Measurements from ENCODE around the gene CCDC71L.

CCDC71L gene

GRCh38 chr7:106658316-106659165 lies 2.4 kb downstream of the CCDC71L start:
- DNase-seq = no peak

- DNase-seq = no peak
Measured at GRCh38 chr7:106657085-106657991, 3.6 kb downstream of the CCDC71L start.

DNA sequence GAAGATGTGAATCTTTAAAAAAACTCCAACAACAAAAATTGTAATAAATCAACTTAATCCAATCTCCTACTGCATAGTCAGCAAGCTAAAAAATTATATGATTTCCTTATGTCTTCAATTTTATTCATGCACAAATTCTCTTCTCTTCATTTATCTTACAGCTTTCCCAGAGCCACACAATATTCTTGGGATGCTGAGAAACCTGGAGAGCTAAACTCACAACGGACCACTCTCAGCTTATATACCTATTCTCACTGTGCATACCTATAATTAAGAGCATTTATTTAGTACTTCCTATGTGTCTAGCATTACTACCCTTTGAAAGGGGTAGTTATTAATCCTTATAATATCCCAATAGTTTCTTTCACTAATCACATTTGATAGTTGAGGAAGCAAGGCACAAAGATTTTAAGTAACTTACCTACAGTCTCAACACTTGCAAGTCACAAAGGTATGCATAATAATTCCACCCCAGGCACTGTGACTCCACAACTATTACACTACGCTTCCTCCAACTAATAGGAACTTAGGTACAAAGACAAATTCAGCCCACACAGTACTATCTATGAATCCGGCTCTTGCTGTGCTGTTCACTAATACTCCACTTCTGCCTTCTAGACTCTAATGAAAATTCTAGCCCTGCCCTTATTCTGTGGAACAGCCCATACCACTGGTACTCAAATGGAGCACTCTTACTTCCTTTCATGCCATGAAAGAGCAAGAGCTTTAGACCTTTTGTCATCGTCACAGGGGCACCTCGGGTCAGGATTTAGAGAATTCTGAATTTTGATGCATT lies 5.1 kb downstream of the CCDC71L start:
- DNase-seq = no peak

- no peak for DNase-seq
Measured at GRCh38 chr7:106653488-106653887, 7.5 kb downstream of the CCDC71L start.

DNA sequence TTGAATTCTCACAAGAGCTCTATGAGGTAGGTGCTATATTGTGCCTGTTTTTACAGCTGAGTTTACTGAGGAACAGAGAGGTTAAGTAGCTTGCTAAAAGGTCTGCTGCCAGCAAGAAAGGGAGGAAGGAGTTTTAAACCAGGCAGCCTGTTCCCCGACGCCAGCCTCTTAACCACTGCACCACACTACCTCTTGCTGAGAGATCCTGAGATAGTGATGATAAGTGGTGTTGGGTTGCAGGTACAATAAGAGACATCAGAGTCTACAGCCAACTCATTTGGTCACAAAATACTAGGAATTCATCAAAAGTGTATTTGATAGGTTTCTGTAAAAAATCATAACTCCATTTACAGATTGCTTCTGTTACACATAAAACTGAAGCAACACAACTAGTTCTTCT lies 8.0 kb downstream of the CCDC71L start:
- DNase-seq = no peak

- no peak for DNase-seq
Measured at GRCh38 chr7:106652092-106652491, 8.9 kb downstream of the CCDC71L start.

GRCh38 chr7:106646256-106646655 lies 14.7 kb downstream of the CCDC71L start:
- DNase-seq = no peak

GRCh38 chr7:106644999-106645398 lies 16.0 kb downstream of the CCDC71L start:
- DNase-seq = no peak

DNA sequence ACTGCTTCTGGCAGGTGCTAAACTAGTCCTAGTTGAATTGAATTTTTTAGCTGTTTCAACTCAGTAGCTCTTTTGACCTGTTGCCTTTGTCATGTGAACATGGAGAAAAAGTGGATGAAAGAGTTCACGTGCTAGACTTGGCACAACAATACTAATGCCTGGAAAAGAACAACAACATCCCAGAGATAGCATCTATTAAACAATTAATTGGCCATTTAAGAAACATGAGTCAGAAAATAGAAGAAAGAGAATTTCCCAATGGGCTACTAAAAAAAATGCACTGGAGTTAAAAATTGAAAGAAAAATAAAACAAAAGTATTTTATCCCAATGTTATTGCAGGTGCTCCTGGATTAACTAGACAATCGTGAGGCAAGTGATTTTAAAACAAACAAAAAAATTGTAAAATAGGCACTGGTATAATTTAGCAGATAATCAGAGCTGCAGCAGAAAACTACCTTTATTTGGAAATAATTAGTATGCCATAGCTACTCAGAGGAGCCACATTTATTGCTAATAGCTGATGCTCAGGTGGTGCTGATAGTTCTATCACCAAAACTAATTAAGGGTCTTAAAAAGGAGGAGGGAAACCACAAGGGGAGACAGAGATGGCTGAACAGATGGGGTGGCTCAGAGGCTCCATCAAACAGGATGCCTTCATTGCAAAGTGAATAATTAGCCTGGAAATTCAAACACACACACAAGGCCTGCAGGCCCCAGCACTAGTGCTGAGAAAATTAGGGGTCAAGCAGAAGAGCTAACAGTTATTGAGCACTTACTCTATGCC lies 17.6 kb downstream of the CCDC71L start:
- DNase-seq = no peak

DNA sequence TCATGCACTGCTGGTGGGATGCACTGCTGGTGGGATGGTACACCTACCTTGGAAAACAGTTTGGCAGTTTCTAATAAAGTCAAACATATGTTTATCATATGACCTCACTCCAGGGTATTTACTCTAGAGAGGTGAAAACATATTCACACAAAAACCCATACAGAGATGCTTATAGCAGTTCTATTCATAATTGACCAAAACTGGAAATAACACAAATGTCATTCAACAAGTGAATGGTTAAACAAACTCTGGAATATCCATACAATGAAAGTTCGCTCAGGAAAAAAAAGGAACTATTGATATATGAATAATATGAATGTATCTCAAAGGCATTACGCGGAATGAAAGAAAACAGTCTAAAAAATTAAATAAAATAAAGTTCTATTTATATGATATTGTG lies 19.5 kb downstream of the CCDC71L start:
- no peak for DNase-seq

- no peak for DNase-seq
Measured at GRCh38 chr7:106640368-106641141, 20.4 kb downstream of the CCDC71L start.

DNA sequence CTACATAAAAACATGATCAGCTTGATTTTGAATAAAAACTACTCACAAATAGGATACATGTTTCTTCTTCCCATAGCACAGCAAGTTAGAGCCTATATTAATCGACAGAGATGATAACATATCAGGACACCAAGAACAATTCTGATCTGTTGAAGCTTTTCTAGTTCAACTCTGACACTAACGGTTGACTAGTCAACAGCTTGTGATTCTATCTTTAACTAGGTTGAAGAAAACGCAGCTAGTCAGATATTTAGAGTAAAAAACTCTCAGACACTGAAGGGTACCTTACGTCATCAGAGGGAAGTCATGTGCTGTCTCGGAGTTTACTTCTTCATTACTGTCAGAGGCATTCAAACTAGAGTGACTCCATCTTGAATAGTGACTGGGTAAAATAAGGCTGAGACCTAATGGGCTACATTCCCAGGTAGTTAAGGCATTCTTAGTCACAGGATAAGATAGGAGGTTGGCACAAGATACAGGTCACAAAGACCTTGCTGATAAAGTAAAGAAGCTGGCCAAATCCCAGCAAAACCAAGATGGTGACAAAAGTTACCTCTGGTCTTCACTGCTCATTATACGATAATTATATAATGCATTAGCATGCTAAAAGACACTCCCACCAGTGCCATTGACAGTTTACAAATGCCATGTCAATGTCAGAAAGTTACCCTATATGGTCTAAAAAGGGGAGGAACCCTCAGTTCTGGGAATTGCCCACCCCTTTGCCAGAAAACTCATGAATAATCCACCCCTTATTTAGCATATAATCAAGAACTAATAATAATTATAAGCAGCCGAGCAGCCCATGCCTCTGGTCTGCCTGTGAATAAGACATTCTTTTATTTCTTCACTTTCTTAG lies 21.3 kb downstream of the CCDC71L start:
- no peak for DNase-seq

- DNase-seq = no peak
Measured at GRCh38 chr7:106635411-106635810, 25.5 kb downstream of the CCDC71L start.

DNA sequence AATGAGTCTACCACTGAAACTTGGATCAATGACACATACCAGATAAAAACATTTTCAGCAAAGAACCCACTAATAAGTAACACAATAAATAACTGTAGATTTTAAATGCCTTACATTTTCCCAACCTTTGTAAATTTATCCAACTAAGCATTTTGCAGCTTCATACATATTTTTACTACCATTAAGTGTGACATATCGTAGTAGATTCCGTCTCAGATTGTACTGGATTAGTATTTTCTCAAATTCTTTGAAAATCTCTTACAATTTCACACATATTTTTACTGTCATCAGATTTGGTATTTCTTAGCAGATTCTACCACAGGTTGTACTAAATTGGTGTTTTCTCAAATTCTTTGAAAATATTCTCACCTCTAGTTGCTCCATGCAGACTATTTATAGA lies 26.0 kb downstream of the CCDC71L start:
- DNase-seq = no peak

DNA sequence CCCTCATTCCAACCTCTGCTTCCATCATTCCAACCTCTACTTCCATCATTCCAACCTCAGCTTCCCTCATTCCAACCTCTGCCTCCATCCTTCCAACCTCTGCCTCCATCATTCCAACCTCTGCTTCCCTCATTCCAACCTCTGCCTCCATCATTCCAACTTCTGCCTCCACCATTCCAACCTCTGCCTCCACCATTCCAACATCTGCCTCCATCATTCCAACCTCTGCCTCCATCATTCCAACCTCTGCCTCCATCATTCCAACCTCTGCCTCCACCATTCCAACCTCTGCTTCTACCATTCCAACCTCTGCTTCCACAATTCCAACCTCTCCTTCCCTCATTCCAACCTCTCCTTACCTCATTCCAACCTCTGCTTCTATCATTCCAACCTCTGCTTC lies 30.3 kb downstream of the CCDC71L start:
- no peak for DNase-seq

DNA sequence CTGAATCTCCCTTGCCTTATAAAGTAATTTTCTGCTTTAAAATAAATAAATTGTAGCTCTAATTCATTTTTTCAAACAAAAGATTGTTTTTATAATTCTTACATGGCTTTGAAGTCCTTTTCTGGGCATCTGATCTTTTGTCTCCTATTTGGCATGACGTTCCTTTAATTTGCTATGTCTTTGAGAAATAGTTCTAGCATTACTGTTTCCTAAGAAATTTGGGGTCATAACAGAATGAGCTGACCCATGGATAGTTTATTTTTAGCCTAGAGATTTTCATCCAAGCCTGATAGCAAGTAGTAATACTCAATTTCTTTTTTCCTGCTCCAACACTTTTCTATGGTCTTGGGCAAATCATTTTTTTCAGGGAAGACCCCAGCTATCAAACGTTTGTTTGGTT lies 31.4 kb downstream of the CCDC71L start:
- no peak for DNase-seq

GRCh38 chr7:106626376-106627164 lies 34.4 kb downstream of the CCDC71L start:
- no peak for DNase-seq

GRCh38 chr7:106625678-106626301 lies 35.2 kb downstream of the CCDC71L start:
- no peak for DNase-seq

DNA sequence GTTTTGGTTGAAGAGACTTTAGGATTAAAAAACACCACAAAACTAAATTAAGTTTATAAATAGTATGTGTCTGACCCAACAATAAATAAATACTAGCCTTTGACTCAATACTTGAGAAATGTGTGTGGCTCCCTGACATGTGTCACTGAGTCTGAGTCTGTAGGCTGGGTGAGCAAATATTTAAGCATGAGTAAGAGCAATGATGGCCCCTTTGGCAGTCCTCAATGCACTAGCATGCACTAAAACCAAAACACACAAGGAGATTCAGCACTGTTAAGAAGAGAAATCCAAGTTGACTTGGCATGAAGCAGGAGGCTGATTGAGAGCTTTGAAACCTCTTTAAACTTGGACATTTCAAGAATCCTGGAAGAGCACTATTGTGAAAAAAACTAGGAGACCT lies 37.1 kb downstream of the CCDC71L start:
- DNase-seq = no peak

All from GOT3 (cell line).